Cardiac muscle cell (in vitro differentiated cells and primary cell): ENCODE data around the gene TBC1D22B. TPM values are rescaled to one million over a fixed set of nuclear protein-coding genes. Genes with fewer than 3 reads are reported as not detected.
A peak's percentile ranks its signal among the peaks of the same experiment; 100 is the strongest.
"Not testable (repeated sequence)": the region's sequence is repeated elsewhere in the genome, so short reads cannot be mapped to it uniquely, and the experiment has no call there.

Experiments
- DNase-seq, 2 donors: peaks; one replicate each; pipeline versions ENCODE4 v3.0.0 to v3.0.0-alpha.2; 2010 to 2017; ENCODE audit warnings: low read depth in 1 of 2, low spot score in 1 of 2
- H3K27ac ChIP-seq: fragments of 200-600 bp; sonication (generic); 2 replicates; pipeline ENCODE4 v1.5.1; 2016
- H3K27me3 ChIP-seq: fragments of 200-600 bp; sonication (generic); 2 replicates; pipeline ENCODE4 v1.6.0; 2016; ENCODE audit warnings: control low read depth
- H3K36me3 ChIP-seq: fragments of 200-600 bp; sonication (generic); 2 replicates; pipeline ENCODE4 v1.5.1; 2016; ENCODE audit warnings: control low read depth
- H3K4me1 ChIP-seq: fragments of 200-600 bp; sonication (generic); 2 replicates; pipeline ENCODE4 v1.8.1; 2017; ENCODE audit warnings: low read depth, mild to moderate bottlenecking, mixed run types
- H3K4me3 ChIP-seq: fragments of 200-600 bp; sonication (generic); 2 replicates; pipeline ENCODE4 v1.5.1; 2016; ENCODE audit warnings: mild to moderate bottlenecking
- H3K9me3 ChIP-seq: fragments of 200-600 bp; sonication (generic); 2 replicates; pipeline ENCODE4 v1.5.1; 2017; ENCODE audit warnings: low read depth, mild to moderate bottlenecking, control low read depth
- polyA plus RNA-seq: library from polyadenylated mRNA; unstranded; fragments of >200 nt; fragmentation: Nextera tagmentation; extraction: Ambion mirVana; gene quantifications from 2 replicates; pipeline ENCODE4 v1.2.1, GENCODE V29; 2016
- total RNA-seq: library from RNA; depleted of rRNA; stranded (reverse); fragments of >200 nt; gene quantifications from 2 replicates; pipeline ENCODE4 v1.2.3, GENCODE V29; 2016
- TF ChIP-seq, protein P1 (sequence below): IDR thresholded peaks from 2 replicates; pipeline ENCODE4 v1.5.1; 2012; ENCODE audit warnings: low read depth, mild to moderate bottlenecking, low read length

TBC1D22B gene
- total and polyA plus RNA-seq, 2 experiments from 2014 or later = 12.8 to 13.3 TPM

GRCh38 chr6:37304766-37305165 lies 47.2 kb downstream of the TBC1D22B start:
- TF ChIP-seq, protein P1, sequence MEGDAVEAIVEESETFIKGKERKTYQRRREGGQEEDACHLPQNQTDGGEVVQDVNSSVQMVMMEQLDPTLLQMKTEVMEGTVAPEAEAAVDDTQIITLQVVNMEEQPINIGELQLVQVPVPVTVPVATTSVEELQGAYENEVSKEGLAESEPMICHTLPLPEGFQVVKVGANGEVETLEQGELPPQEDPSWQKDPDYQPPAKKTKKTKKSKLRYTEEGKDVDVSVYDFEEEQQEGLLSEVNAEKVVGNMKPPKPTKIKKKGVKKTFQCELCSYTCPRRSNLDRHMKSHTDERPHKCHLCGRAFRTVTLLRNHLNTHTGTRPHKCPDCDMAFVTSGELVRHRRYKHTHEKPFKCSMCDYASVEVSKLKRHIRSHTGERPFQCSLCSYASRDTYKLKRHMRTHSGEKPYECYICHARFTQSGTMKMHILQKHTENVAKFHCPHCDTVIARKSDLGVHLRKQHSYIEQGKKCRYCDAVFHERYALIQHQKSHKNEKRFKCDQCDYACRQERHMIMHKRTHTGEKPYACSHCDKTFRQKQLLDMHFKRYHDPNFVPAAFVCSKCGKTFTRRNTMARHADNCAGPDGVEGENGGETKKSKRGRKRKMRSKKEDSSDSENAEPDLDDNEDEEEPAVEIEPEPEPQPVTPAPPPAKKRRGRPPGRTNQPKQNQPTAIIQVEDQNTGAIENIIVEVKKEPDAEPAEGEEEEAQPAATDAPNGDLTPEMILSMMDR = no peak
- H3K4me3 ChIP-seq = no peak overlapping the region
- H3K9me3 ChIP-seq = no peaks in the 10 kb centered on the region
- DNase-seq = no peak
- no peaks in the 10 kb centered on the region for H3K27me3 ChIP-seq
- peaks cover 45% of the 10 kb centered on the region for H3K4me1 ChIP-seq
- no peaks in the 10 kb centered on the region for H3K36me3 ChIP-seq
- no peak overlapping the region for H3K27ac ChIP-seq

GRCh38 chr6:37305841-37306425 lies 48.4 kb downstream of the TBC1D22B start:
- no peaks in the 10 kb centered on the region for H3K36me3 ChIP-seq
- H3K9me3 ChIP-seq = no peaks in the 10 kb centered on the region
- no peak overlapping the region for H3K4me3 ChIP-seq
- DNase-seq = no peak
- no peaks in the 10 kb centered on the region for H3K27me3 ChIP-seq
- no peak overlapping the region for H3K27ac ChIP-seq
- peaks cover 45% of the 10 kb centered on the region for H3K4me1 ChIP-seq
- TF ChIP-seq, protein P1 = no peak

- TF ChIP-seq, protein P1 = no peak
- peak in 1 of 2 donors; percentile 28 for DNase-seq
- Histone ChIP-seq H3K4me1 (peaks cover 43% of the 10 kb centered on the region), H3K9me3 (no peaks in the 10 kb centered on the region), H3K27ac (peak overlapping the region; percentile 13), H3K27me3 (no peaks in the 10 kb centered on the region), H3K4me3 (no peak overlapping the region), H3K36me3 (no peaks in the 10 kb centered on the region)
Observed at GRCh38 chr6:37306624-37307222, 49.2 kb downstream of the TBC1D22B start.

- H3K27ac ChIP-seq = peak overlapping the region; percentile 49
- not testable (repeated sequence) for DNase-seq
Observed at GRCh38 chr6:37307484-37307883, 49.9 kb downstream of the TBC1D22B start.

GRCh38 chr6:37308069-37308815 lies 50.7 kb downstream of the TBC1D22B start:
- Histone ChIP-seq H3K4me1 (peaks cover 28% of the 10 kb centered on the region), H3K9me3 (no peaks in the 10 kb centered on the region), H3K4me3 (no peak overlapping the region), H3K27ac (peak overlapping the region; percentile 49), H3K36me3 (no peaks in the 10 kb centered on the region), H3K27me3 (no peaks in the 10 kb centered on the region)
- TF ChIP-seq, protein P1 = no peak
- peak; percentile 22 to 54 for DNase-seq

More at GRCh38 chr6:37307484-37307883, 49.9 kb downstream of the TBC1D22B start:
- not testable (repeated sequence) for H3K36me3 ChIP-seq, H3K4me3 ChIP-seq, H3K27me3 ChIP-seq, H3K9me3 ChIP-seq
- peaks cover 35% of the 10 kb centered on the region for H3K4me1 ChIP-seq

- no peak overlapping the region for H3K27ac ChIP-seq
- H3K4me1 ChIP-seq = peaks cover 21% of the 10 kb centered on the region
- H3K36me3 ChIP-seq = peaks cover 4% of the 10 kb centered on the region
- no peak for DNase-seq
- no peaks in the 10 kb centered on the region for H3K9me3 ChIP-seq
- H3K4me3 ChIP-seq = no peak overlapping the region
- no peaks in the 10 kb centered on the region for H3K27me3 ChIP-seq
- TF ChIP-seq, protein P1 = no peak
Observed at GRCh38 chr6:37309046-37309445, 51.5 kb downstream of the TBC1D22B start.
